Measurements from ENCODE around the gene OASL. TPM values are rescaled to one million over a fixed set of nuclear protein-coding genes. Genes with fewer than 3 reads are reported as not detected.

Gene OASL, protein sequence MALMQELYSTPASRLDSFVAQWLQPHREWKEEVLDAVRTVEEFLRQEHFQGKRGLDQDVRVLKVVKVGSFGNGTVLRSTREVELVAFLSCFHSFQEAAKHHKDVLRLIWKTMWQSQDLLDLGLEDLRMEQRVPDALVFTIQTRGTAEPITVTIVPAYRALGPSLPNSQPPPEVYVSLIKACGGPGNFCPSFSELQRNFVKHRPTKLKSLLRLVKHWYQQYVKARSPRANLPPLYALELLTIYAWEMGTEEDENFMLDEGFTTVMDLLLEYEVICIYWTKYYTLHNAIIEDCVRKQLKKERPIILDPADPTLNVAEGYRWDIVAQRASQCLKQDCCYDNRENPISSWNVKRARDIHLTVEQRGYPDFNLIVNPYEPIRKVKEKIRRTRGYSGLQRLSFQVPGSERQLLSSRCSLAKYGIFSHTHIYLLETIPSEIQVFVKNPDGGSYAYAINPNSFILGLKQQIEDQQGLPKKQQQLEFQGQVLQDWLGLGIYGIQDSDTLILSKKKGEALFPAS
- total RNA-seq, result under 0.01 TPM in 2 replicates

DNA sequence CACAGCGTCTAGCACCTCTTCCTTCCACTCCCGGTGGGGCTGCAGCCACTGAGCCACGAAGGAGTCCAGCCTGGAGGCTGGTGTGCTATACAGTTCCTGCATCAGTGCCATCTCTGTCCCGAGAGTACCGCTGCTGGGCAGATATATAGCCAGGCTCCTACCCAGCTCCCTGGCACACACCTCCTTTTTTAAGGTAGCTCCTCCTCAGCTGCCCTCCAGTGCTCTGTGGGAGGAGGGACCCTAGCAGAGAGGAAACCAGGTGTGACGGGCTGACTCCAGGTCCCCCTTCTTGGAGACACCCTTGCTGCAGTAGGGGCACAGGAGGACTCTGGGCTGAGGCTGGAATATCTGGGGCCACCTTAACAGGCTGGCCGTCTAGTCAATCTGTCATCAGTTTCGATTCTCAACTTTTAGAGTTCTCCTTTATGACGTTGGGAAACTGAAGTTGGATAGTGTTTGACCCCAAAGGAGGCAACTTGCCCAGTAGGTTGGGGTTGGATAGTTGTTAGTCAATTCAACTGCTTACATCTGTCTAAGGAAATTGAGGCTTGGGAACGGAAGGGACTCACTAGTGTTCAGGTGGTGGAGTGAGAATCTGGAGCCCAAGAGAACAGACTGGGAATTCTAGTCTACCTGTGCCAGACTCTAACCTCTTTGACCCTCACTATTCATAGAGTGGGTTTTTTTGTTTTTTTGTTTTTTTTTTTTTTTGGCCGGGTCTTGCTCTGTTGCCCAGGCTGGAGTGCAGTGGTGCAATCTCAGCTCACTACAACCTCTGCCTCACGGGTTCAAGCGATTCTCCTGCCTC is at the start of gene OASL:
Gene OASL, minus strand, starts transcription at position 386 of the 808 bp plus-strand sequence. Its CDS starts 275 bp downstream, at position 111.
- peak; percentile 61 for DNase-seq (ENCODE audit: low read depth)
- H3K4me3 ChIP-seq (ENCODE audit: low read depth, low read length), result peak within 1 kb of the TSS; percentile 54
- TF ChIP-seq, protein P1, sequence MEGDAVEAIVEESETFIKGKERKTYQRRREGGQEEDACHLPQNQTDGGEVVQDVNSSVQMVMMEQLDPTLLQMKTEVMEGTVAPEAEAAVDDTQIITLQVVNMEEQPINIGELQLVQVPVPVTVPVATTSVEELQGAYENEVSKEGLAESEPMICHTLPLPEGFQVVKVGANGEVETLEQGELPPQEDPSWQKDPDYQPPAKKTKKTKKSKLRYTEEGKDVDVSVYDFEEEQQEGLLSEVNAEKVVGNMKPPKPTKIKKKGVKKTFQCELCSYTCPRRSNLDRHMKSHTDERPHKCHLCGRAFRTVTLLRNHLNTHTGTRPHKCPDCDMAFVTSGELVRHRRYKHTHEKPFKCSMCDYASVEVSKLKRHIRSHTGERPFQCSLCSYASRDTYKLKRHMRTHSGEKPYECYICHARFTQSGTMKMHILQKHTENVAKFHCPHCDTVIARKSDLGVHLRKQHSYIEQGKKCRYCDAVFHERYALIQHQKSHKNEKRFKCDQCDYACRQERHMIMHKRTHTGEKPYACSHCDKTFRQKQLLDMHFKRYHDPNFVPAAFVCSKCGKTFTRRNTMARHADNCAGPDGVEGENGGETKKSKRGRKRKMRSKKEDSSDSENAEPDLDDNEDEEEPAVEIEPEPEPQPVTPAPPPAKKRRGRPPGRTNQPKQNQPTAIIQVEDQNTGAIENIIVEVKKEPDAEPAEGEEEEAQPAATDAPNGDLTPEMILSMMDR (IDR thresholded peaks at IDR 0.05; ENCODE audit: insufficient read depth, low read depth, low read length), result no peak

DNA sequence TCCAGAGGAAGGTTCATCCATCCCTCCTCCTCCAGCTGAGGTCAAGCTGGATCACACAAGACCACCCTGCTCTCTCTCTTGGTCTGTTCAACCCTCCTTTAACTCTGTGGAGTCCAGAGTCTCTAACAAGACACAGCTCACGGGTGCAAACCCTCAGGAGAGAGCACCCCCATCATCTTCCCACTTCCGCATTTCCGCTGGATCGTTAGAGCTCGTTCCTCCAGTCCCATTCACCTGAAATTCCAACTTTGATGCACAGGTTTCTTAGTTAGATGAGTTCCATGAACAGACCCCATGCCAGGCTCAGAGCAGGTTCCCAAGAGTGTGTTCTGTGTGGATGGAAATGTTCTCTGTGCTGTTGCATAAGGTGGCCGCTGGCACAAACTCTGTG is 49.1 kb upstream of the OASL start:
- TF ChIP-seq, protein P1 (IDR thresholded peaks at IDR 0.05; ENCODE audit: insufficient read depth, low read depth, low read length), result no peak
- DNase-seq (ENCODE audit: low read depth), result no peak
- no peak overlapping the region for H3K4me3 ChIP-seq (ENCODE audit: low read depth, low read length)

DNA sequence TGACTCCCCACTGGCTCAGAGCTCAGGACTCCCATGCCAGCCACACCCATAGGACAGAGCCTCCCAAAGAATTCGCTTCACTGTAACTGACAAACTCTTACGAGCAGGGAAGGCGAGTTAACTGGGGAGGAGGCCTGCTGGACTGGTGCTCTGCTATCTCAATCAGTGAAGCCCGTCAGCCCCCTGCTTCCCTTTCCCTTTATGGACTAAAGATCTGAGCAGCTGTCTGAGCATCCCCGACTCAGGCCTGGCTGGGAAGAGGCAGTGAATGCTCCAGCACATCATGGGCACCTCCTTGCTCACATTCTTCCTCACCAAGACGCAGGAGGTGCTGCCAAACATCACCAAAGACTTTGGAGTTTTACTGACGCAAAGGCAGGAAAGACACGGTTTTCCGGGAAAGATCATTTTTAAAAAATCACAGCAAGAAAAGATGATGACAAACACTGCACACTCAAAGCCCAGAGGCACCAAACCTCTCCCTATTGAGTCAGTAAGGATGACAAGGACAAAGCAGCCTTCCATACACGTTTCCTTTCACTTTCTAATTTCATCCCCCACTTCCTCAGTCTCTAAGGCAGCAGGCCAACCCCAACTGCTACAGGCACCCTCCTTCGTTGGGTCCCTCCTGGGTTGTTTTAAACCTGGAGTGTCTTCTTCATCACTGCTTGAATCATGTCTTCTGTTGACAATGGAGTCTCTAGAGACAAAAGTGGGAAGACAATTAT is 48.6 kb upstream of the OASL start:
- H3K4me3 ChIP-seq (ENCODE audit: low read depth, low read length), result no peak overlapping the region
- DNase-seq (ENCODE audit: low read depth), result no peak
- TF ChIP-seq, protein P1 (IDR thresholded peaks at IDR 0.05; ENCODE audit: insufficient read depth, low read depth, low read length), result no peak

DNA sequence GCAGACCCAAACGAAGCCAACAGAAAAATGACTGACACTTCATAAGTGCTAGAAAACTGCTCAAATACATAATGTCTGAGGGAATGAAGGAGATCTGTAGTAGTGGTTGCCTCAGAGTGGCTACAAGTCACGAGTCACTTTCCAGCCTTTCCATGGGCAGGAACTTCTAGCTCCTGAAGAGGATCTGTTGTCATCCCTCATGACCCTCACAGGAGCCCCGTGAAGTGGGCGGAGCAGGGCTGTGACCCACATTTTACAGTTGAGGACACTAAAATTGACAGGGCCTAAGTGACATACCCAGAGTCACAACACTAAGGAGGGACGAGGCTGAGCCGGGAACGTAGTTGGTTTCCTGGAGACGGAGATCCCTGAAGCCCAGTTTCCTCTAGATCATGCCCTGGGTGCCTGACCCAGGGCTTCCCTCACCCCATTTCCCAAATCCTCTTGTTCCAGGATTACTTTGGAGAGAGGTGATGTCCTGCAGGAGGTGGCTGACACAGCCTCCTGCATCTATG is 47.8 kb upstream of the OASL start:
- no peak overlapping the region for H3K4me3 ChIP-seq (ENCODE audit: low read depth, low read length)
- TF ChIP-seq, protein P1 (IDR thresholded peaks at IDR 0.05; ENCODE audit: insufficient read depth, low read depth, low read length), result no peak
- no peak for DNase-seq (ENCODE audit: low read depth)

DNA sequence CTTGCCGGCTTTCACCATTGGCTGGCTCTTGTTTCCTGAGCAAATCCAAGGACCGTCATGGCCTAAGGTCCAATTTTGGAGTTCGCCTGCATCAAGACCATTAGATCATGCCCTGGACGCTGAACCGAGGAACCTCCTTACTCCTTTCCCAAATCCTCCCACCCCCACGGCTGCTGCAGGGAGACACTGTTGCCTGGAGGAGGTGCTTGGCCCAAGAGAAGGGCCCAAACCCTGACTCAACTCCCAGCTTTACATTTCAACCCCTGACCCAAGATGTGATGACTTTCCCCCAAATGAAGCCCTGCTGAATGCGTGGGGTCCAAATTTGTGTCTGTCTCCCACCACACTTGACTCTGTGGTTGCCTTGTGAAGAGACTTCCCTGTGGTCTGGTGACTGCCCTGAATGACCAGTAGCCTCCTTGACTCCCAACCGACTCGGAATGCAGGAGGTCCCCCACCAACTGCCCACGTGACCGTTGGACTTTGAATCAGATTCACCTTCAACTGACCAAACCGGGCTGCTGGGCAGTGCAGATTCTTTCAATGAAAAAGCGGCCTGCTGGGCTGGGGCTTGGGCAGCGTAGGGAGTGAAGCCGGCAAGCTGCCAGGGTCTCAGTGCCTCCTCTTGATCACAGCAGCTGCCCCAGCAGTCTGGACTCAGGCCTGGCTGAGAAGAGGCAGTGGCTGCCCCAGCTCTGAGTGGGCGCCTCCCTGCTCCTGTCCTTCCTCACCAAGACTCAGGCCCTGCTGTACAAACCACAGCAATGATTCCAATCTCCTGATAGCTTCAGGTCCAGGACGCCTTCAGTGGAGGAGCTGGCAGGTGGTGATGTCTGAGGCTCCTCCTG is 46.7 kb upstream of the OASL start:
- no peak for DNase-seq (ENCODE audit: low read depth)
- TF ChIP-seq, protein P1 (IDR thresholded peaks at IDR 0.05; ENCODE audit: insufficient read depth, low read depth, low read length), result no peak
- no peak overlapping the region for H3K4me3 ChIP-seq (ENCODE audit: low read depth, low read length)

All from fibroblast of villous mesenchyme (primary cell).